Coronary artery (tissue), 2 donors: ENCODE results near the gene CD93.
A peak's percentile ranks its signal among the peaks of the same experiment; 100 is the strongest.

Source experiments
- DNase-seq: peaks from one replicate; pipeline ENCODE4 v3.0.0-alpha.2; 2017; ENCODE audit warnings: low spot score
- H3K27ac ChIP-seq, 2 donors: fragments of 200-600 bp; sonication (generic); one replicate each; pipeline ENCODE4 v1.5.1; 2016 to 2019
- H3K4me3 ChIP-seq: fragments of 200-600 bp; sonication (generic); 2 replicates; pipeline ENCODE4 v1.5.1; 2016; ENCODE audit warnings: mild to moderate bottlenecking, moderate library complexity
- TF ChIP-seq, protein P1 (sequence below): fragments of 200-600 bp; sonication (generic); IDR thresholded peaks from one replicate; pipeline ENCODE4 v1.5.1; 2019; ENCODE audit warnings: antibody characterized with exemption

Gene CD93

DNA sequence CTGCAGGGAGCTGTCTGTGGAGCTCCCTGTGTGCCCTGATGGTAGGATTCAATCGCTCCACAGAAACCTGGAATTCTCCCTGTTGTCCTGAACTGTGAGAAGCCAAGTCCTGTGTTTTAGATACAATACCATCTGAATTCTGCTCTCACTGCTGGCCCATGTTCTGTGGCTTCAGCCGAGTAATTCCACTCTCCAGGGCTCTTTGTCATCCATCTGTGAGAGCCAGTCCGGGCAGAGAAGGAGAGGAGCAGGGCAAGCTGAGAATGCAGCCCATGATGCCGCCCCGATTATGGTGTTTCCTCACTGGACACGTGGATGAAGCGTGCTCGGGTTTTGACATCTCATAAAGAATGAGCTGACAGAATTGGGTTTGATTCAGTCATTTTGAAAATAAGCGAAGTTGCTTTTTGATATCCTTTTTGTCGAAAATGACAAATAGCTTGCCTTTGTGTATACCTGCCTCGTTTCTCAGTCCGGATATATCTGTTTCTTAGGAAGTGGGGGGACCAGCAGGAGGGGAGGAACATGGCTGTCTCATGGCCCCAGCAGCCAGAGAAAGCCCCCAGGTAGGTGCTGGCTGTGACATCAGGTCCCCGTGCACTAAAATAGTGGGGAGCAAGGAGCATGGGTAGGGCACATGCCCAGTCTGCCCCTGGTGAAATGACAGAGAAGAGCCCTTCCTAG lies 8.2 kb upstream of the CD93 start:
- peak; percentile 36 for DNase-seq
- Histone ChIP-seq H3K4me3 (no peak overlapping the region), H3K27ac (no peak overlapping the region)
- TF ChIP-seq, protein P1, sequence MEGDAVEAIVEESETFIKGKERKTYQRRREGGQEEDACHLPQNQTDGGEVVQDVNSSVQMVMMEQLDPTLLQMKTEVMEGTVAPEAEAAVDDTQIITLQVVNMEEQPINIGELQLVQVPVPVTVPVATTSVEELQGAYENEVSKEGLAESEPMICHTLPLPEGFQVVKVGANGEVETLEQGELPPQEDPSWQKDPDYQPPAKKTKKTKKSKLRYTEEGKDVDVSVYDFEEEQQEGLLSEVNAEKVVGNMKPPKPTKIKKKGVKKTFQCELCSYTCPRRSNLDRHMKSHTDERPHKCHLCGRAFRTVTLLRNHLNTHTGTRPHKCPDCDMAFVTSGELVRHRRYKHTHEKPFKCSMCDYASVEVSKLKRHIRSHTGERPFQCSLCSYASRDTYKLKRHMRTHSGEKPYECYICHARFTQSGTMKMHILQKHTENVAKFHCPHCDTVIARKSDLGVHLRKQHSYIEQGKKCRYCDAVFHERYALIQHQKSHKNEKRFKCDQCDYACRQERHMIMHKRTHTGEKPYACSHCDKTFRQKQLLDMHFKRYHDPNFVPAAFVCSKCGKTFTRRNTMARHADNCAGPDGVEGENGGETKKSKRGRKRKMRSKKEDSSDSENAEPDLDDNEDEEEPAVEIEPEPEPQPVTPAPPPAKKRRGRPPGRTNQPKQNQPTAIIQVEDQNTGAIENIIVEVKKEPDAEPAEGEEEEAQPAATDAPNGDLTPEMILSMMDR = no peak

DNA sequence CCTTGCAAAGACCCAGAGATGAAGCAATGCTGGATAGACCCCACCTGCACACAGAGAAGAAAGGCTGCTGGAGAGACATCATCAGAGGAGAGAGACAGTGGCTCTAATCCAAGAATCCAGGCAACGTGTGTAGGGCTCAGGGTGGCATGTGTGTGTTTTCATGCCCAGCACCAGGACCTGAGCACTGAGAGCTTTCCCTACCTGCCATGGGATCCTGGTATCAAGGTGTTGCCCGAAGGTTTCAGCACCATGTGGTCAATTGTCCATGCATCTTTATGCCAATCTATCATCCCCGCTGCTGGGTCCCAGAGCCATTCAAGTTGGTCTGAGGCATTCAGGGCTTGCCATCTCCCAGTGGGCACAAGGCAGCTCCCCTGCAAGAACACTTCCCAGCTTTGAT lies 7.5 kb upstream of the CD93 start:
- H3K27ac ChIP-seq = no peak overlapping the region
- TF ChIP-seq, protein P1 = no peak
- peak; percentile 57 for DNase-seq
- no peak overlapping the region for H3K4me3 ChIP-seq

DNA sequence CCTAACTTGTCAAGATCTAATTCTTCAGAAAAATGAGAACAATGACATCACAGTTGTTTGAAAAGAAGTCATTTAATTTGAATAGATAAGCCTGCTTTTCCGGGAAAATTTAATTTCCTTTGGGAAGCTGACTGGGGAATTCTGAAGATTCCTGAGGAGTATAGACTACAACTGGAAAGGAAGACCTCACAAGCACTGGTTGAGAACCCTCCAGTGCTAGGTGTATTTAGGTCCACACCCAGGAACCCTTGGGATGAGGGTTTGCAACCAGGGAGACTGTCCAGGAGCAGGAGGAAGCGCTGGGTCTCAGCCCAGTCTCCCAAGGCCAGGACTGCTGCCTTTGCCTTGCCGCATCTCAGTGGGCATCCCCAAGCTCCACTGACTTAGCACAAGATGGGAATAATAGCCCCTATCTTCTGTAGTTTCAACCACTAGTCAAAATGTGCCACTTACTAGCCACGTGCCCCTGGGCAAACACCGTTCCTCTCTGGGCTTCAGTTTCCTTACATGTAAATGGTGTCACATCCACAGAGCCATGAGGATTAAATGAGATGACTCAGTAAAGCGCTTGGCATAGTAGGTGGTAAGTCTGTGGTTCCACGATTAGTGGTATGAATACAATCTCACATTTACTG lies 6.9 kb upstream of the CD93 start:
- peak; percentile 33 for DNase-seq
- TF ChIP-seq, protein P1 = no peak
- H3K27ac ChIP-seq = no peak overlapping the region
- H3K4me3 ChIP-seq = no peak overlapping the region

DNA sequence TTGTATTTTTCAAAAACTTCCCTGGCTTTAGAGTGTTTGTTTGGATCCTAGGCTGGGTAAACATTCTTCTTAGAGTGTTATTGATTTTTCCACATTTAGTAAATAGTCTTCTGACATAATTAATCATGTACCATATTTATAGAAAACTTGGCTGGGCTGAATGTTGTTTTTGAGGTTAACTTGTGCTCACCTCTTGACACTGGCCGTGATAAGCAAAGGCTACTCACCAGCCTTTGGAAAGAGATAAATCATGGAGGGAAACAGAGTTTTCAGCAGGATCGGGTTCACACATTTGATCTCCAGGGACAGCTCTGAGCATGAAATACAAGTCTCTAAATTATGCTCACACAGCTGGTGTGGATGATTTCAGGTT lies 6.2 kb upstream of the CD93 start:
- no peak for DNase-seq
- TF ChIP-seq, protein P1 = no peak
- Histone ChIP-seq H3K27ac (no peak overlapping the region), H3K4me3 (no peak overlapping the region)

DNA sequence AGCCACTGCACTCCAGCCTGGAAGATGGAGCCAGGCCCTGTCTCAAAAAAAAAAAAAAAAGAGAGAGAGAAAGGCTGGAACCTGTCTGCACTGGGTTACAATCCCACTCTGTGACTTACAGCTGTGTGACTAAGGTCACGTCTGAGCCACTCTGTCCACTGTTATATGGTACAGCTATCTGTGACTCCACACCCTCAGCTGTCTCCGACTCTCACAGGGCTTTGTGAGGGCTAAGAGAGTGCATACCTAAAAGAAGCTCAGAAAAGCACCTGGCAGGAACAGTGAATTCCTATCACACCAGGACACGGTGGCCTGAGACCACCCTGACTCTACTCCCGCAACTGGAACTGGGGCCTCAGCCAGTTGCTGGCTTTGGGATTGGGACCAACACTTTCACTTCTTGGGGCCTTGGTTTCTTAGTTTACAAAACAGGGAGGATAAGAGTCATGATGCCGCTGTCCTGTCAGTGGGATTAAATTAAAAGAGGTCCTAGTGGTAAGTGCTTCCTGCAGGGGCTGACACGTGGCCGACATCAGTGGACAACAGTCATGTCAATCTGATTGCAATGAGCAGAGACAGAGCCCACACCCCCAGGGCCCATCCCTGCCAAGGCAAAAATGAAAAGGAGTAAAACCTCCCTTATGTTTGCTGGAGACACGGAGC lies 5.7 kb upstream of the CD93 start:
- TF ChIP-seq, protein P1 = no peak
- DNase-seq = peak; percentile 52
- no peak overlapping the region for H3K4me3 ChIP-seq
- no peak overlapping the region for H3K27ac ChIP-seq

DNA sequence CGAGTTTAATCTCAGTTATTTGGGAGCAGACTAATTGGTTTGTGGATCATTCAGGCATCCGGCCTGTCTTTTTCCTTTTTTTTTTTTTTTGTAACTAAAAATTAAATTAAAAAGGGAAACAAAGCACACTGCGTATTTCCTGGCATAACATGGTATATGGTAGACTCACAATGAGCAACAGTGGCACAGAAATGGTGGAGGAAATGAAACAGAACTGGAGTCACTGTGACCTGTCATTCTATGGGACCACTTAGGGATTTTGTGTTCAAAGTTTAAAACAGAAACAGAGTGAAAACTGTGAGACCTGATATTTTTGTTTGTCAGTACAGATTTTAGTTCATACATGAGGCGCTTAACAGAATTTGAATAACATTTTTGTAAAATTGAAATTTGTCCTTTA lies 4.8 kb upstream of the CD93 start:
- no peak for DNase-seq
- Histone ChIP-seq H3K4me3 (no peak overlapping the region), H3K27ac (no peak overlapping the region)
- TF ChIP-seq, protein P1 = no peak
